Heart left ventricle (tissue), 16 donors: ENCODE measurements around the gene FCHSD2. TPM values are rescaled to one million over a fixed set of nuclear protein-coding genes. Genes with fewer than 3 reads are reported as not detected.

Source experiments
- ATAC-seq, 4 donors: fragments of 200-7000 bp; cut with Tn5 transposase; one replicate each; pipeline ENCODE4 v1.9.1; 2020 to 2022; ENCODE audit warnings: moderate library complexity in 4 of 4, mild to moderate bottlenecking in 3 of 4, moderate number of reproducible peaks in 1 of 4
- DNase-seq, 5 donors: peaks; one replicate each; pipeline ENCODE4 v3.0.0-alpha.2; 2020
- H3K27ac ChIP-seq, 12 donors: fragments of 200-600 bp; sonication (generic) in 4 of 12; one replicate each; pipeline versions ENCODE4 v1.5.0 to v1.8.0; 2016 to 2022; ENCODE audit warnings: mild to moderate bottlenecking in 2 of 12
- H3K27me3 ChIP-seq, 9 donors: fragments of 200-600 bp; sonication (generic) in 2 of 9; one replicate each; pipeline versions ENCODE4 v1.5.1 to v1.8.0; 2016 to 2022; ENCODE audit warnings: mild to moderate bottlenecking in 3 of 9
- H3K36me3 ChIP-seq, 9 donors: fragments of 200-600 bp; sonication (generic) in 2 of 9; one replicate each; pipeline versions ENCODE4 v1.5.0 to v1.8.0; 2018 to 2022; ENCODE audit warnings: mild to moderate bottlenecking in 2 of 9
- H3K4me1 ChIP-seq, 12 donors: fragments of 200-600 bp; sonication (generic) in 4 of 12; one replicate each; pipeline versions ENCODE4 v1.5.0 to v1.8.0; 2016 to 2022; ENCODE audit warnings: mild to moderate bottlenecking in 3 of 12
- H3K4me3 ChIP-seq, 12 donors: fragments of 200-600 bp; sonication (generic) in 4 of 12; one replicate each; pipeline versions ENCODE4 v1.5.0 to v1.8.0; 2017 to 2022; ENCODE audit warnings: mild to moderate bottlenecking in 9 of 12, moderate library complexity in 4 of 12
- H3K9me3 ChIP-seq, 12 donors: fragments of 200-600 bp; sonication (generic) in 4 of 12; one replicate each; pipeline versions ENCODE4 v1.5.0 to v1.8.0; 2016 to 2022; ENCODE audit warnings: mild to moderate bottlenecking in 1 of 12
- POLR2A ChIP-seq, 2 donors: fragments of 450-650 bp; IDR thresholded peaks; one replicate each; pipeline ENCODE4 v1.6.1; 2017; ENCODE audit warnings: antibody characterized with exemption in 2 of 2, mild to moderate bottlenecking in 2 of 2, moderate library complexity in 2 of 2
- WGBS, 4 donors: extraction: QIAGEN DNeasy Blood & Tissue Kit in 2 of 4; methylation state at CpG; one replicate each; pipeline versions ENCODE4 v1.1.5 to v1.1.7; 2013 to 2018; 5-methylcytosine and 5-hydroxymethylcytosine counted together
- intact Hi-C, 10 donors: fragments of 100-400 bp; cut with DNase I; formaldehyde crosslinking; loops; one replicate each; pipeline versions ENCODE4 v1.11.1 to v1.14.2; 2022
- polyA plus RNA-seq, 2 donors: library from polyadenylated mRNA; stranded (reverse); fragments of 200-250 nt; gene quantifications; one replicate each; pipeline ENCODE4 v1.2.3, GENCODE V29; 2013
- total RNA-seq, 9 donors: library from RNA; depleted of rRNA in 2 of 9; stranded (reverse); fragments of >200 nt in 2 of 9; fragmentation: NEBNext Ultra II Directional in 3 of 9; extraction: Animal tissue kit (Norgen Biotek cat#: 25700) in 3 of 9; gene quantifications; one replicate each; pipeline versions ENCODE4 v1.1.0 to v1.2.4, GENCODE V29; 2016 to 2023
- TF ChIP-seq, protein P1 (sequence below), 12 donors: fragments of 200-600 bp; sonication (generic) in 4 of 12; IDR thresholded peaks; one replicate each; pipeline versions ENCODE4 v1.5.0 to v1.8.0; 2018 to 2022; ENCODE audit warnings: antibody characterized with exemption in 12 of 12, mild to moderate bottlenecking in 5 of 12
- donor health status: ischemic (EF 13 %, LVEDD 7.1; RV severe dilation, severe dysfunction).
- donor health status: healthy with polysubstance abuse.
- donor health status: DM: no; HTN: yes; CAD: no.
- donor health status: DM: no; HTN: no; CAD: no.
- donor health status: ischemic (EF 25% LVEDD 6.9; RV normal size, moderate dysfunction).
- donor health status: ischemic (EF 25% LVEDD 5.7; RV mildly dilated, moderate dysfunction).
- donor health status: healthy.
- donor health status: DM: yes; HTN: yes; CAD: no.
- donor health status: ischemic (EF 35%, LVEDD 5.7; RV mildly dilated, moderate dysfunction).
- donor health status: nonischemic (EF 11% LVEDD 7.7; RV severe dilation, severe dysfunction).
- donor health status: DM: yes; HTN: yes; CAD: no.
- donor health status: PGD.
- donor health status: ischemic (EF 29% LVEDD 5.4; RV normal size, mild dysfunction).
- donor health status: nonischemic (EF 23%, LVEDD 6.1; RV moderate dilation, normal function).

The FCHSD2 gene
- total and polyA plus RNA-seq, 11 donors = 9.9 to 61.1 (median 39.0) TPM

DNA sequence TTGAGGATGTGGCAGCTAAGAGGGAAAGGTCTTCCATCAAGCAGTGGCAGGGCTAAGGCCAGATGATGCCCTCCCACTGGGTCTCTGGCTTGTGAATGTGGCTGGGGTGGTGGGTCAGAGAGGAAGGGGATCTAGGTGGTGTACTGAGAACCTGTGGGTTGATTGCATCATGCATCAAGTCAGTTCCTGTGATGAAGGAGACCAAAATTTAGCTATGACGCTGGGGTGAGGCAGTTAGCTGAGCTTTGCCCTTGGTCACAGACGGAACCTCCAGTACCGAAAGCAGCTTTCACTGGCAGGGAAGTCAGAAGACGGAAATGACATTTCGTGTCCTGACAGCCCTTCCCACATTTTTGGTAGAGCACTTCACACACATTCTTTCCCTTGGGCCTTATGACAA lies 307.2 kb downstream of the FCHSD2 start:
- WGBS, 4 donors = 14 to 31% (median 22%) methylated on average over 5 of the region's 5 CpGs
- ATAC-seq = peak; percentile 29 to 53 (median 42)
- peak in 4 of 5 donors; percentile 37 to 64 (median 54) for DNase-seq
- peaks cover 0 to 60% (median 26%) of the 10 kb centered on the region in 9 donors for H3K36me3 ChIP-seq
- no peaks in the 10 kb centered on the region for H3K9me3 ChIP-seq
- no peak overlapping the region for H3K4me3 ChIP-seq
- intact Hi-C loops = loop anchor here in 7 of 10 donors (5.0 to 10.0 kb wide), 5 partner anchors 307 to 457 kb away; partner anchors contain the start of gene FCHSD2 (in 5 of the 7)
- TF ChIP-seq POLR2A (IDR thresholded peaks at IDR 0.05) = peak in 1 of 2 donors; percentile 13
- TF ChIP-seq, protein P1, sequence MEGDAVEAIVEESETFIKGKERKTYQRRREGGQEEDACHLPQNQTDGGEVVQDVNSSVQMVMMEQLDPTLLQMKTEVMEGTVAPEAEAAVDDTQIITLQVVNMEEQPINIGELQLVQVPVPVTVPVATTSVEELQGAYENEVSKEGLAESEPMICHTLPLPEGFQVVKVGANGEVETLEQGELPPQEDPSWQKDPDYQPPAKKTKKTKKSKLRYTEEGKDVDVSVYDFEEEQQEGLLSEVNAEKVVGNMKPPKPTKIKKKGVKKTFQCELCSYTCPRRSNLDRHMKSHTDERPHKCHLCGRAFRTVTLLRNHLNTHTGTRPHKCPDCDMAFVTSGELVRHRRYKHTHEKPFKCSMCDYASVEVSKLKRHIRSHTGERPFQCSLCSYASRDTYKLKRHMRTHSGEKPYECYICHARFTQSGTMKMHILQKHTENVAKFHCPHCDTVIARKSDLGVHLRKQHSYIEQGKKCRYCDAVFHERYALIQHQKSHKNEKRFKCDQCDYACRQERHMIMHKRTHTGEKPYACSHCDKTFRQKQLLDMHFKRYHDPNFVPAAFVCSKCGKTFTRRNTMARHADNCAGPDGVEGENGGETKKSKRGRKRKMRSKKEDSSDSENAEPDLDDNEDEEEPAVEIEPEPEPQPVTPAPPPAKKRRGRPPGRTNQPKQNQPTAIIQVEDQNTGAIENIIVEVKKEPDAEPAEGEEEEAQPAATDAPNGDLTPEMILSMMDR (IDR thresholded peaks at IDR 0.05) = no peak
- peaks cover 36 to 83% (median 67%) of the 10 kb centered on the region in 12 donors for H3K4me1 ChIP-seq
- no peaks in the 10 kb centered on the region for H3K27me3 ChIP-seq
- H3K27ac ChIP-seq = peak overlapping the region; percentile 80 to 98 (median 90)

DNA sequence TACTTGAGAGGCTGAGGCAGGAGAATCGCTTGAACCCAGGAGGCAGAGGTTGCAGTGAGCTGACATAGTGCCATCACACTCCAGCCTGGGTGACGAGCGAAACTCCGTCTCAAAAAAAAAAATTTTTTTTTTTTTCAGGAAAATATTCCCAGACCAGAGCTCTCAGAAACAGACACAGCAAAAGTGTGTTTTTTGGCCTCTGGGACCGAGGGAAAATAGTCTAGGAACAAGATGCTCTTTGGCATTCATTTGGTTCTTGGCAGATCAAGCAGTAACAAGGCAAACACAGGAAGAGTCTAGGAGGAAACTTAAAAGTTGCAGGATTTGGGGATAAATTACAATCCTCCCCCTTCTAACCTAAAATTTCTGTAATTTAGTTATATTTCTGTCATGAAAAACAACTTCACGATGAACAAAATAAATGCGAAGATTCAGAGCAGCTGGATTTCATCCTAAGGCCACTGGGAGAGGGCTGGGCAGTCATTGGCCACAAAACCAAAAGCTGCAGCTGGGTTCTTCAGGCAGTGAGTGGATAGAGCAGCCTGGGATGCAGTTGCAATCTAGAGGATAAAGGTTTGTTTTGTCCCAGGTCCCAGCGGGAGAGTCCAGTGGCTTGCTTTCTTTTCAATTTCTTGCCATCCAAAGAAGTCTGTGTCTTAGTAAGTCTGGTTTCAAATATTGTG lies 308.2 kb downstream of the FCHSD2 start:
- TF ChIP-seq, protein P1 (IDR thresholded peaks at IDR 0.05) = no peak
- peak; percentile 16 to 38 (median 34) for ATAC-seq

DNA sequence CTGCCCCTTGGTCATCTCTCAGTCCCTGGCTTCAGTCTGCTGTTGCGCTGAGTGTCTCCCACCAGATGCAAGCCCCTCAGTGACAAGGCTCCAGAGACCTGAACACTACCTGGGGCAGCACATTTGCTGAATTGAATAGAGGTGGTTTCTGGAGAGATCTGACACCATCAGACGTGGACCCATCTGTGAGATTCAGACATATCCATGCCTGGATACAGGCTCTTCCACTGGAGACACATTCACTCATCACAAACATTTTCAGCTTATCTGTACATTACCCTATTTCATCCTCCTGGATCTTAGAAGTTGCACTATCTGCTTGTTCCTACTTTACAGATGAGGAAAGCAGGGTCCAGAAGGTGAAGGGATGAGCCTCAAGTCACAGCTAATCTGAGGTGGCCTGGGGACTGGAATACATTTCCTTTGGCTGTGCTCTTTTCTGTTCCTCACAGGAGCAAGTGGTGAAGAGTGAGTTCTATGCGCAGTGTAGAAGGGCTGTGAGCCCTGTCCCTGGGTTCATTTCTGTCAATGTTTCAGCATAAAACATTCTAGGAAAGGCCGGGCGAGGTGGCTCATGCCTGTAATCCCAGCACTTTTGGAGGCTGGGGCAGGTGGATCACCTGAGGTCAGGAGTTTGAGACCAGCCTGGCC lies 308.9 kb downstream of the FCHSD2 start:
- ATAC-seq = no peak
- 88 to 96% (median 94%) methylated on average over 5 of the region's 5 CpGs for WGBS, 4 donors
- H3K36me3 ChIP-seq = peaks cover 0 to 60% (median 21%) of the 10 kb centered on the region in 9 donors

More for the DNA sequence above, 308.2 kb downstream of the FCHSD2 start:
- Histone ChIP-seq H3K4me1 (peaks cover 36 to 88% (median 67%) of the 10 kb centered on the region in 12 donors), H3K36me3 (peaks cover 0 to 60% (median 26%) of the 10 kb centered on the region in 9 donors), H3K9me3 (no peaks in the 10 kb centered on the region), H3K27ac (peak overlapping the region; percentile 80 to 98 (median 90)), H3K27me3 (no peaks in the 10 kb centered on the region), H3K4me3 (no peak overlapping the region)
- DNase-seq = peak in 3 of 5 donors; percentile 42 to 65 (median 57)
- 35 to 50% (median 37%) methylated on average over 8 of the region's 8 CpGs for WGBS, 4 donors
- intact Hi-C loops = loop anchor here in 8 of 10 donors (2.0 to 10.0 kb wide), 8 partner anchors 15 to 458 kb away; partner anchors contain the start of gene FCHSD2 (in 5 of the 8)

More for the DNA sequence above, 308.9 kb downstream of the FCHSD2 start:
- TF ChIP-seq POLR2A (IDR thresholded peaks at IDR 0.05) = no peak
- TF ChIP-seq, protein P1 (IDR thresholded peaks at IDR 0.05) = no peak
- DNase-seq = no peak
- Histone ChIP-seq H3K27ac (peak overlapping the region; percentile 80 to 98 (median 90)), H3K4me3 (no peak overlapping the region), H3K27me3 (no peaks in the 10 kb centered on the region), H3K4me1 (peaks cover 39 to 88% (median 67%) of the 10 kb centered on the region in 12 donors), H3K9me3 (no peaks in the 10 kb centered on the region)
- intact Hi-C loops = loop anchor here in 8 of 10 donors (2.0 to 10.0 kb wide), 8 partner anchors 16 to 459 kb away; partner anchors contain the start of gene FCHSD2 (in 5 of the 8)
